Measurements from ENCODE around the gene ZNF181. TPM values are rescaled to one million over a fixed set of nuclear protein-coding genes. Genes with fewer than 3 reads are reported as not detected.

Gene ZNF181
- total RNA-seq, 1 experiment from 2014 or later = 9.0 TPM

GRCh38 chr19:34767951-34768350, 33.9 kb downstream of the ZNF181 start:
- no peak for ATAC-seq
- Mint-ChIP-seq H3K27ac (no peak overlapping the region), H3K27me3 (ENCODE audit: low read depth) (peaks cover 11% of the 10 kb centered on the region), H3K36me3 (peaks cover 35% of the 10 kb centered on the region), H3K9me3 (peaks cover 26% of the 10 kb centered on the region), H3K4me3 (no peak overlapping the region), H3K4me1 (peaks cover 9% of the 10 kb centered on the region)
- DNase-seq (ENCODE audit: low spot score) = no peak
- ChIA-PET CTCF (no interaction called here), POLR2A (no interaction called here)
- TF ChIP-seq MLX (CRISPR knock-in tag; IDR thresholded peaks at IDR 0.05) = no peak
- no peak for TF ChIP-seq ZMAT4 (CRISPR knock-in tag; IDR thresholded peaks at IDR 0.05)
- TF ChIP-seq ATF2 (CRISPR knock-in tag; IDR thresholded peaks at IDR 0.05; ENCODE audit: borderline replicate concordance, low read depth) = no peak
- TF ChIP-seq USF1 (CRISPR knock-in tag; IDR thresholded peaks at IDR 0.05) = no peak
- no peak for TF ChIP-seq OVOL2 (CRISPR knock-in tag; IDR thresholded peaks at IDR 0.05; ENCODE audit: borderline replicate concordance)
- no peak for TF ChIP-seq FOXP4 (CRISPR knock-in tag; IDR thresholded peaks at IDR 0.05)
- no peak for TF ChIP-seq ATF1 (CRISPR knock-in tag; IDR thresholded peaks at IDR 0.05)

GRCh38 chr19:34772697-34773554, 38.9 kb downstream of the ZNF181 start, which contains the start of gene ZNF599:
ZNF599 (minus strand) TSS chr19:34773215; CDS start chr19:34772841, 374 bp downstream.
- peak; percentile 92 for DNase-seq (ENCODE audit: low spot score)
- peak; percentile 98 for ATAC-seq
- H3K9me3 Mint-ChIP-seq = peaks cover 28% of the 10 kb centered on the region
- peak within 1 kb of the TSS; percentile 9; the same call in 1 of the 2 replicates for H3K27ac Mint-ChIP-seq
- H3K4me3 Mint-ChIP-seq = peak within 1 kb of the TSS; percentile 90
- CTCF ChIA-PET = interaction anchor here (2.4 kb wide), 1 partner anchor 66 kb away, joined by 15 read pairs; no protein-coding TSS in a partner anchor
- peaks cover 22% of the 10 kb centered on the region for H3K27me3 Mint-ChIP-seq (ENCODE audit: low read depth)
- H3K4me1 Mint-ChIP-seq = peaks cover 11% of the 10 kb centered on the region
- POLR2A ChIA-PET = no interaction called here
- no peaks in the 10 kb centered on the region for H3K36me3 Mint-ChIP-seq
- TF ChIP-seq CBFB (CRISPR knock-in tag; IDR thresholded peaks at IDR 0.05; ENCODE audit: low read depth) (no peak), ZNF138 (CRISPR knock-in tag; conservative IDR thresholded peaks at IDR 0.05) (no peak), ZNF121 (CRISPR knock-in tag; IDR thresholded peaks at IDR 0.05) (no peak; the same call in 1 of the 2 replicates), ZNF423 (CRISPR knock-in tag; IDR thresholded peaks at IDR 0.05) (no peak), CDX4 (CRISPR knock-in tag; IDR thresholded peaks at IDR 0.05; ENCODE audit: borderline replicate concordance) (no peak), FOXP1 (CRISPR knock-in tag; IDR thresholded peaks at IDR 0.05; ENCODE audit: borderline replicate concordance) (no peak), FOXP4 (CRISPR knock-in tag; IDR thresholded peaks at IDR 0.05) (peak; percentile 34; the same call in 1 of the 2 replicates), ZMAT4 (CRISPR knock-in tag; IDR thresholded peaks at IDR 0.05) (no peak), NR3C1 (CRISPR knock-in tag; conservative IDR thresholded peaks at IDR 0.05; ENCODE audit: low read depth) (no peak), ATF2 (CRISPR knock-in tag; IDR thresholded peaks at IDR 0.05; ENCODE audit: borderline replicate concordance, low read depth) (no peak), SOX15 (CRISPR knock-in tag; IDR thresholded peaks at IDR 0.05) (no peak), NFATC4 (CRISPR knock-in tag; IDR thresholded peaks at IDR 0.05) (no peak), KAT7 (CRISPR knock-in tag; IDR thresholded peaks at IDR 0.05; ENCODE audit: borderline replicate concordance) (no peak), PRDM15 (CRISPR knock-in tag; IDR thresholded peaks at IDR 0.05) (no peak)

Data from WTC11 (cell line).